Heart left ventricle (tissue), 16 donors: ENCODE measurements around the gene AGMO. TPM values are rescaled to one million over a fixed set of nuclear protein-coding genes. Genes with fewer than 3 reads are reported as not detected.

Experiments used
- ATAC-seq, 4 donors: fragments of 200-7000 bp; cut with Tn5 transposase; one replicate each; pipeline ENCODE4 v1.9.1; 2020 to 2022; ENCODE audit warnings: moderate library complexity in 4 of 4, mild to moderate bottlenecking in 3 of 4, moderate number of reproducible peaks in 1 of 4
- DNase-seq, 5 donors: peaks; one replicate each; pipeline ENCODE4 v3.0.0-alpha.2; 2020
- H3K27ac ChIP-seq, 12 donors: fragments of 200-600 bp; sonication (generic) in 4 of 12; one replicate each; pipeline versions ENCODE4 v1.5.0 to v1.8.0; 2016 to 2022; ENCODE audit warnings: mild to moderate bottlenecking in 2 of 12
- H3K27me3 ChIP-seq, 9 donors: fragments of 200-600 bp; sonication (generic) in 2 of 9; one replicate each; pipeline versions ENCODE4 v1.5.1 to v1.8.0; 2016 to 2022; ENCODE audit warnings: mild to moderate bottlenecking in 3 of 9
- H3K36me3 ChIP-seq, 9 donors: fragments of 200-600 bp; sonication (generic) in 2 of 9; one replicate each; pipeline versions ENCODE4 v1.5.0 to v1.8.0; 2018 to 2022; ENCODE audit warnings: mild to moderate bottlenecking in 2 of 9
- H3K4me1 ChIP-seq, 12 donors: fragments of 200-600 bp; sonication (generic) in 4 of 12; one replicate each; pipeline versions ENCODE4 v1.5.0 to v1.8.0; 2016 to 2022; ENCODE audit warnings: mild to moderate bottlenecking in 3 of 12
- H3K4me3 ChIP-seq, 12 donors: fragments of 200-600 bp; sonication (generic) in 4 of 12; one replicate each; pipeline versions ENCODE4 v1.5.0 to v1.8.0; 2017 to 2022; ENCODE audit warnings: mild to moderate bottlenecking in 9 of 12, moderate library complexity in 4 of 12
- H3K9me3 ChIP-seq, 12 donors: fragments of 200-600 bp; sonication (generic) in 4 of 12; one replicate each; pipeline versions ENCODE4 v1.5.0 to v1.8.0; 2016 to 2022; ENCODE audit warnings: mild to moderate bottlenecking in 1 of 12
- CTCF ChIP-seq, 12 donors: fragments of 200-600 bp; sonication (generic) in 4 of 12; IDR thresholded peaks; one replicate each; pipeline versions ENCODE4 v1.5.0 to v1.8.0; 2018 to 2022; ENCODE audit warnings: antibody characterized with exemption in 12 of 12, mild to moderate bottlenecking in 5 of 12
- POLR2A ChIP-seq, 2 donors: fragments of 450-650 bp; IDR thresholded peaks; one replicate each; pipeline ENCODE4 v1.6.1; 2017; ENCODE audit warnings: antibody characterized with exemption in 2 of 2, mild to moderate bottlenecking in 2 of 2, moderate library complexity in 2 of 2
- WGBS, 4 donors: extraction: QIAGEN DNeasy Blood & Tissue Kit in 2 of 4; methylation state at CpG; one replicate each; pipeline versions ENCODE4 v1.1.5 to v1.1.7; 2013 to 2018; 5-methylcytosine and 5-hydroxymethylcytosine counted together
- intact Hi-C, 10 donors: fragments of 100-400 bp; cut with DNase I; formaldehyde crosslinking; loops; one replicate each; pipeline versions ENCODE4 v1.11.1 to v1.14.2; 2022
- polyA plus RNA-seq, 2 donors: library from polyadenylated mRNA; stranded (reverse); fragments of 200-250 nt; gene quantifications; one replicate each; pipeline ENCODE4 v1.2.3, GENCODE V29; 2013
- total RNA-seq, 9 donors: library from RNA; depleted of rRNA in 2 of 9; stranded (reverse); fragments of >200 nt in 2 of 9; fragmentation: NEBNext Ultra II Directional in 3 of 9; extraction: Animal tissue kit (Norgen Biotek cat#: 25700) in 3 of 9; gene quantifications; one replicate each; pipeline versions ENCODE4 v1.1.0 to v1.2.4, GENCODE V29; 2016 to 2023
- donor health status: ischemic (EF 13 %, LVEDD 7.1; RV severe dilation, severe dysfunction).
- donor health status: healthy with polysubstance abuse.
- donor health status: DM: no; HTN: yes; CAD: no.
- donor health status: DM: no; HTN: no; CAD: no.
- donor health status: ischemic (EF 25% LVEDD 6.9; RV normal size, moderate dysfunction).
- donor health status: ischemic (EF 25% LVEDD 5.7; RV mildly dilated, moderate dysfunction).
- donor health status: healthy.
- donor health status: DM: yes; HTN: yes; CAD: no.
- donor health status: ischemic (EF 35%, LVEDD 5.7; RV mildly dilated, moderate dysfunction).
- donor health status: nonischemic (EF 11% LVEDD 7.7; RV severe dilation, severe dysfunction).
- donor health status: DM: yes; HTN: yes; CAD: no.
- donor health status: PGD.
- donor health status: ischemic (EF 29% LVEDD 5.4; RV normal size, mild dysfunction).
- donor health status: nonischemic (EF 23%, LVEDD 6.1; RV moderate dilation, normal function).

The AGMO gene
- total and polyA plus RNA-seq, 11 donors = 0.12 to 0.72 (median 0.40) TPM; not detected in 1

DNA sequence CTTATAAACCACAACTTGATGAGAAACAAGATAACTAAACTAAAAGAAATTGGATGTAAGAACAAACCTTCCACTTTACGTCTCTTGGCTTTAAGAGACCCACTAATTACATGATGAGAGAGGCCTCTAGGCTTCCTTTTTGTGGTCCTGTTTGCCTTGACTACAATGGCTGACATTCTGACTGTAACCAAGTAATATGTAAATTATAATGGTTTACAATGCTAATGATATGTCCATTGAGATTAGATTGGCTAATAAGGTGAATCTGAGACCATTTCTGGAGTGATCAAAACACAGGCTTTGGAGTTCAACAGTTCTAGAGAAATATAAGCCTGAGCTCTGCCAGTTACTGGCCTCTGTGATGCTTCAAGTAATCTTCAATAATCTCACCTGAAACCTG, 39.4 kb upstream of the AGMO start:
- H3K36me3 ChIP-seq = no peaks in the 10 kb centered on the region
- H3K4me3 ChIP-seq = no peak overlapping the region
- no peak overlapping the region for H3K27ac ChIP-seq
- peaks cover 0 to 6% (median 0%) of the 10 kb centered on the region in 12 donors for H3K4me1 ChIP-seq
- H3K27me3 ChIP-seq = no peaks in the 10 kb centered on the region
- 91 to 100% (median 97%) methylated on average over 1 of the region's 1 CpG for WGBS, 4 donors
- no peak for TF ChIP-seq CTCF (IDR thresholded peaks at IDR 0.05)
- no peak for TF ChIP-seq POLR2A (IDR thresholded peaks at IDR 0.05)
- DNase-seq (no peak), ATAC-seq (no peak)
- H3K9me3 ChIP-seq = peaks cover 0 to 19% (median 0%) of the 10 kb centered on the region in 12 donors
- intact Hi-C loops = no loop called here

DNA sequence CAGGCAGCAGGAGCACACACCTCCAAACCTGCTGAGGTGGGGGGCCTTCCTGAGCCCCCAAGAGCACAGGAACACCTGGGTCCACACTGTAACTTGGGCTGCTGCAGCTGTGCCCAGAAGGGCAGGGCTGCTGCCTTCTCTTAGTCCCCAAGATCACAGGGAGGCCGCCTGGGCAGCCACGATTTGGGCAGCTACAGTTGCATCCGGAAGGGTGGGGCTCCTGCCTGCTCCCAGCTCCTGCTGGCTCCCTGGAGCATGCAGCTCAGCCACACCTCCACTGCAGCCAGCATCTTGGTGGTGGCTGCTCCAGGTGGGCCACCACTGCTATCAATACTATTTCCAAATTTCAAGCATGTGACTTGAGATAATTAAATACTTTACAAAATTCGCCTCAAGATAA, 38.5 kb upstream of the AGMO start:
- H3K4me3 ChIP-seq = no peak overlapping the region
- DNase-seq = no peak
- no peaks in the 10 kb centered on the region for H3K36me3 ChIP-seq
- WGBS, 4 donors = 61 to 80% (median 70%) methylated on average over 3 to 4 of the region's 4 CpGs
- H3K4me1 ChIP-seq = peaks cover 0 to 6% (median 0%) of the 10 kb centered on the region in 12 donors
- no peak for ATAC-seq
- no peak for TF ChIP-seq CTCF (IDR thresholded peaks at IDR 0.05)
- no peak for TF ChIP-seq POLR2A (IDR thresholded peaks at IDR 0.05)
- H3K27ac ChIP-seq = no peak overlapping the region
- H3K27me3 ChIP-seq = no peaks in the 10 kb centered on the region
- intact Hi-C loops = no loop called here
- H3K9me3 ChIP-seq = peaks cover 0 to 19% (median 0%) of the 10 kb centered on the region in 12 donors

GRCh38 chr7:15594461-15594860, 32.6 kb upstream of the AGMO start:
- TF ChIP-seq POLR2A (IDR thresholded peaks at IDR 0.05) (no peak), CTCF (IDR thresholded peaks at IDR 0.05) (no peak)
- H3K4me3 ChIP-seq = no peak overlapping the region
- ATAC-seq (no peak), DNase-seq (no peak)
- no peaks in the 10 kb centered on the region for H3K27me3 ChIP-seq
- no peak overlapping the region for H3K27ac ChIP-seq
- no peaks in the 10 kb centered on the region for H3K4me1 ChIP-seq
- intact Hi-C loops = no loop called here
- H3K36me3 ChIP-seq = no peaks in the 10 kb centered on the region
- WGBS, 4 donors = 71 to 83% (median 75%) methylated on average over 5 of the region's 5 CpGs
- H3K9me3 ChIP-seq = peaks cover 0 to 14% (median 0%) of the 10 kb centered on the region in 12 donors

GRCh38 chr7:15593382-15593781, 31.6 kb upstream of the AGMO start:
- Histone ChIP-seq H3K27me3 (no peaks in the 10 kb centered on the region), H3K4me1 (no peaks in the 10 kb centered on the region), H3K27ac (no peak overlapping the region), H3K9me3 (peaks cover 0 to 10% (median 0%) of the 10 kb centered on the region in 12 donors), H3K4me3 (no peak overlapping the region), H3K36me3 (no peaks in the 10 kb centered on the region)
- whole genome bisulfite sequencing, 4 donors = 93 to 95% (median 94%) methylated on average over 3 of the region's 3 CpGs
- DNase-seq (no peak), ATAC-seq (no peak)
- intact Hi-C loops = no loop called here
- TF ChIP-seq CTCF (IDR thresholded peaks at IDR 0.05) = no peak
- no peak for TF ChIP-seq POLR2A (IDR thresholded peaks at IDR 0.05)
